HEK293T (cell line): ENCODE results near the gene CHP2.

Source experiments
- CTCF ChIA-PET: fragments of 350-600 bp; formaldehyde crosslinking; extraction: SDS; loops from one replicate; lab custom pipeline; 2021; ENCODE audit warnings: antibody characterized with exemption, inconsistent platforms; lab: Yijun Ruan, JAX
- POLR2A ChIA-PET: fragments of 350-600 bp; formaldehyde crosslinking; extraction: SDS; loops from one replicate; lab custom pipeline; 2020; ENCODE audit warnings: antibody characterized with exemption, inconsistent platforms; lab: Yijun Ruan, JAX
- DNase-seq: peaks from one replicate; pipeline ENCODE4 v3.0.0; 2012; ENCODE audit warnings: mixed read lengths; ENCODE audit errors: extremely low spot score
- ARNT ChIP-seq: fragments of 450-650 bp; IDR thresholded peaks from 2 replicates; pipeline ENCODE4 v1.6.1; 2017; ENCODE audit warnings: mild to moderate bottlenecking
- BHLHE40 ChIP-seq: fragments of 450-650 bp; IDR thresholded peaks from 2 replicates; pipeline ENCODE4 v1.6.1; 2016; ENCODE audit warnings: mild to moderate bottlenecking, moderate library complexity, borderline replicate concordance
- CTBP1 ChIP-seq: fragments of 450-650 bp; IDR thresholded peaks from 2 replicates; pipeline ENCODE4 v1.6.1; 2016; ENCODE audit warnings: borderline replicate concordance
- ELF4 ChIP-seq: fragments of 450-650 bp; IDR thresholded peaks from 2 replicates; pipeline ENCODE4 v1.6.1; 2017; ENCODE audit warnings: antibody characterized with exemption
- FOXA1 ChIP-seq: fragments of 450-650 bp; IDR thresholded peaks from 2 replicates; pipeline ENCODE4 v1.6.1; 2016; ENCODE audit warnings: mild to moderate bottlenecking
- FOXK2 ChIP-seq: fragments of 450-650 bp; IDR thresholded peaks from 2 replicates; pipeline ENCODE4 v1.6.1; 2016; ENCODE audit warnings: mild to moderate bottlenecking
- FOXM1 ChIP-seq: fragments of 450-650 bp; IDR thresholded peaks from 2 replicates; pipeline ENCODE4 v1.6.1; 2017; ENCODE audit warnings: mild to moderate bottlenecking, borderline replicate concordance
- HDGF ChIP-seq: fragments of 450-650 bp; IDR thresholded peaks from 2 replicates; pipeline ENCODE4 v1.6.1; 2017; ENCODE audit warnings: antibody characterized with exemption, borderline replicate concordance
- L3MBTL2 ChIP-seq: fragments of 450-650 bp; conservative IDR thresholded peaks from 2 replicates; pipeline ENCODE4 v1.6.1; 2016; ENCODE audit warnings: mild to moderate bottlenecking
- LEF1 ChIP-seq: fragments of 450-650 bp; IDR thresholded peaks from 2 replicates; pipeline ENCODE4 v1.6.1; 2017; ENCODE audit warnings: mild to moderate bottlenecking, borderline replicate concordance
- NFRKB ChIP-seq: fragments of 450-650 bp; IDR thresholded peaks from 2 replicates; pipeline ENCODE4 v1.6.1; 2016; ENCODE audit warnings: mild to moderate bottlenecking, moderate library complexity
- SP1 ChIP-seq: fragments of 450-650 bp; IDR thresholded peaks from 2 replicates; pipeline ENCODE4 v1.6.1; 2017
- SUZ12 ChIP-seq: fragments of 450-650 bp; IDR thresholded peaks from 2 replicates; pipeline ENCODE4 v1.6.1; 2016; ENCODE audit warnings: mild to moderate bottlenecking
- TARDBP ChIP-seq: fragments of 450-650 bp; IDR thresholded peaks from 2 replicates; pipeline ENCODE4 v1.6.1; 2016
- ZNF384 ChIP-seq: fragments of 450-650 bp; IDR thresholded peaks from 2 replicates; pipeline ENCODE4 v1.6.1; 2016
- TF ChIP-seq, protein P1 (sequence below): fragments of 450-650 bp; IDR thresholded peaks from 2 replicates; pipeline ENCODE4 v1.6.1; 2016

Gene CHP2

GRCh38 chr16:23757937-23758619, 3.3 kb downstream of the CHP2 start:
- CTCF ChIA-PET = no interaction called here
- DNase-seq = no peak
- TF ChIP-seq TARDBP (no peak), LEF1 (no peak), FOXM1 (no peak), ZNF384 (no peak), NFRKB (no peak), FOXK2 (no peak), ARNT (no peak), BHLHE40 (no peak), HDGF (no peak), ELF4 (no peak), L3MBTL2 (no peak), SUZ12 (no peak)
- TF ChIP-seq, protein P1, sequence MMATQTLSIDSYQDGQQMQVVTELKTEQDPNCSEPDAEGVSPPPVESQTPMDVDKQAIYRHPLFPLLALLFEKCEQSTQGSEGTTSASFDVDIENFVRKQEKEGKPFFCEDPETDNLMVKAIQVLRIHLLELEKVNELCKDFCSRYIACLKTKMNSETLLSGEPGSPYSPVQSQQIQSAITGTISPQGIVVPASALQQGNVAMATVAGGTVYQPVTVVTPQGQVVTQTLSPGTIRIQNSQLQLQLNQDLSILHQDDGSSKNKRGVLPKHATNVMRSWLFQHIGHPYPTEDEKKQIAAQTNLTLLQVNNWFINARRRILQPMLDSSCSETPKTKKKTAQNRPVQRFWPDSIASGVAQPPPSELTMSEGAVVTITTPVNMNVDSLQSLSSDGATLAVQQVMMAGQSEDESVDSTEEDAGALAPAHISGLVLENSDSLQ = no peak
- POLR2A ChIA-PET = no interaction called here

GRCh38 chr16:23765933-23766332, 11.1 kb downstream of the CHP2 start:
- TF ChIP-seq, protein P1 = no peak
- TF ChIP-seq SP1 = no peak
- CTCF ChIA-PET = no interaction called here
- POLR2A ChIA-PET = no interaction called here
- DNase-seq = no peak

DNA sequence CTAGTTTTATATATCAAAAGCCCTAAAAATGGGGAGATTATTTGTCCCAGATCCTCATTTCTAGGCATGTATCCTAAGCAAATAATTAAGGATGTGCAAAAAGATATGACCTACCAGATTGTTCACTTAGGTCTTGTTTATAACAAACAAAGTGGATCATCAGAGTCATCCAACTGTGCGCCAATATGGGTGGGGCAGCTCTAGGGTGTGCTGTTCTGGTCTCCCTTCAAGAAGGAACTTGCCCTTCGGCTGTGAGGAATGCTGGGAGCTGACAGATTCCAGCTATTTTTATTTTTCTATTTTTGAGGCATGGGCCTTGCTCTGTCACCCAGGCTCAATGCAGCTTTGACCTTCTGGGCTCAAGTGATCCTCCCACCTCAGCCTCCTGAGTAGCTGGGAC, 13.8 kb downstream of the CHP2 start:
- no peak for DNase-seq
- CTCF ChIA-PET = interaction anchor here (1.0 kb wide), 1 partner anchor 11 kb away, joined by 3 read pairs; no protein-coding TSS in a partner anchor
- POLR2A ChIA-PET = no interaction called here
- TF ChIP-seq FOXA1 (no peak), NFRKB (no peak), ZNF384 (no peak), ELF4 (no peak), SP1 (no peak), TARDBP (no peak), CTBP1 (no peak), FOXK2 (no peak)

GRCh38 chr16:23771027-23771426, 16.2 kb downstream of the CHP2 start:
- CTCF ChIA-PET = no interaction called here
- no peak for TF ChIP-seq SUZ12
- no peak for TF ChIP-seq FOXK2
- no peak for TF ChIP-seq ARNT
- no peak for TF ChIP-seq TARDBP
- no peak for TF ChIP-seq CTBP1
- no peak for TF ChIP-seq ZNF384
- no peak for TF ChIP-seq SP1
- TF ChIP-seq ELF4 = no peak
- no peak for TF ChIP-seq LEF1
- no peak for TF ChIP-seq L3MBTL2
- no peak for TF ChIP-seq BHLHE40
- TF ChIP-seq, protein P1 = no peak
- no peak for TF ChIP-seq NFRKB
- TF ChIP-seq FOXA1 = no peak
- no peak for TF ChIP-seq HDGF
- no peak for TF ChIP-seq FOXM1
- no peak for DNase-seq
- POLR2A ChIA-PET = no interaction called here

DNA sequence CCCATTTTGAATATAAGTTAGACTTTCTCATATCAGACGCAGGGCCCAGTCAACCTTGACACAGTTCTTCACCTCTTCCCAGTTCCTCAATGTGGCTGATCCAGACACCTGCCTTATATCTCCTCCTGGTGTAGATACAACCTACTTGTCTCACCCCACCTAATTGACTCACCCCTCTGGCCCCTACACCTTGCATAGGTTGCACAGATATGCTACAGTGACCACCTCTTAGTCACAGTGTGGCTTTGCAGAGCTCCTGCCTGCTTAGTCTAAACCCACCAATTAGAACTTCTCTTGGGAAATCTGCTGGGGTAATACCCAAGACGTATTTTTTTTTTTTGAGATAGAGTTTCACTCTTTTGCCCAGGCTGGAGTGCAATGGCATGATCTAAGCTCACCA, 16.8 kb downstream of the CHP2 start:
- DNase-seq = no peak
- TF ChIP-seq ARNT (no peak), SP1 (no peak), FOXK2 (no peak), BHLHE40 (no peak)
- TF ChIP-seq, protein P1 = no peak
- ChIA-PET POLR2A (no interaction called here), CTCF (no interaction called here)

GRCh38 chr16:23773339-23773738, 18.5 kb downstream of the CHP2 start:
- ChIA-PET CTCF (interaction anchor here (0.6 kb wide), 1 partner anchor 219 kb away, joined by 3 read pairs; no protein-coding TSS in a partner anchor), POLR2A (no interaction called here)
- TF ChIP-seq SUZ12 = no peak
- TF ChIP-seq HDGF = no peak
- TF ChIP-seq CTBP1 = no peak
- no peak for TF ChIP-seq ELF4
- TF ChIP-seq SP1 = no peak
- no peak for TF ChIP-seq TARDBP
- TF ChIP-seq, protein P1 = no peak
- no peak for TF ChIP-seq LEF1
- TF ChIP-seq FOXK2 = no peak
- TF ChIP-seq ARNT = no peak
- no peak for TF ChIP-seq FOXA1
- TF ChIP-seq L3MBTL2 = no peak
- TF ChIP-seq FOXM1 = no peak
- TF ChIP-seq NFRKB = no peak
- no peak for DNase-seq
